Measurements from ENCODE around the gene PARP14. TPM values are rescaled to one million over a fixed set of nuclear protein-coding genes. Genes with fewer than 3 reads are reported as not detected.
"Not testable (repeated sequence)": the region's sequence is repeated elsewhere in the genome, so short reads cannot be mapped to it uniquely, and the experiment has no call there.

The PARP14 gene
- total RNA-seq, 1 experiment from 2014 or later = 46.0 TPM

DNA sequence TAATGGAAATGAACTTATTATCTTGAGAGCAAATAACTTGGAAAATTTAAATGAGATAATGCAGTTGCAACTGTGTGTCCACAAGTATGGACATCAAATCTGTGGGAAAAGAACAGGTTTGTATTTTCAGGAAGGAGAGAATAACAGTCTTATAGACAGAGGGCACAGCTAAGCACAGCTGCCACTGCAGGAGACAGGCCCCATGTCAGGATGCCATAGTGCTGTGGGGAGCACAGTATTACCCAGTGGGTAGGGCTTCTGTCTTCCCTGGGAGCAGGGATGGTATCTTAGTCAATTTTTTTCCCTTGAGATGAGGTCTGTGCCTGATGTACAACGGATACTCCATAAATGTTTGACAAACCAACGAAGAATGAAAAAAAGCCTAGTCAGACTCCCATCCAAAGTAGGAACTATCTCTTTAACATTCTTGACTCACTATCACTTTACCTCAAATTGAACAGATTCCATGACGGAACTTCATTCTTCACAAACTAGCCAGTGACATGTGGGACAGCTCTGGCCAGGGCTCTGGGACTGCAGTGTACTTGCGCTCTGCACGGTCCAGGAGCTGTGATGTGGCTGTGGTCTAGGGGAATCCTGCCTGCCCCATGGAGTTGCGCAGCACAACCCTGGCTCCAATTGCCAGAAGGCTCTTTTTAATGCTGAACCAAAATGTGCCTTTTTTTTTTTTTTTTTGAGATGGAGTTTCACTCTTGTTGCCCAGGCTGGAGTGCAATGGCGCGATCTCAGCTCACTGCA is 48.3 kb downstream of the PARP14 start:
- H3K27ac ChIP-seq (ENCODE audit: low read length) = no peak overlapping the region

DNA sequence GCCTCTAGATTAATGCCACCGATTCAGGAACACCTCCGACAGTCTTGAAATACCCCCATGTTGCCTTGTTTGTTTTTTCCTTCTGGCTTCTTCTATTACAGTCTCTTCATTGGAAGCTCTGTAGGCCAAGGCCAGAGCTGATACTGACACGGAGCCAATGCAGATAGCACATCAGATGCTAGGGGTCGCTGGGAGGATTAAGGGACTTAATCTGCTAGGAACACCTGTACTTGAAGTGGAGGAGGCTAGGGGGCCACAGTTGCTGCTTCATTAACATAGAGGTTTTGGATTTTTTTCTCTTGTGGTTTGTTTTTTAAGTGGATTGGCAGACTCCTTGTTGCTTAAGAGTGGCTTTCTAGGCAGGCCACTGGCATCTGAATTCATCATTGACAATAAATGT is 49.6 kb downstream of the PARP14 start:
- H3K27ac ChIP-seq (ENCODE audit: low read length) = no peak overlapping the region
- H3K36me3 ChIP-seq (ENCODE audit: control insufficient read depth, insufficient read depth, low read length) = no peaks in the 10 kb centered on the region
- ChIA-PET CTCF (no interaction called here), POLR2A (no interaction called here)
- no peaks in the 10 kb centered on the region for H3K27me3 ChIP-seq (ENCODE audit: control insufficient read depth, insufficient read depth, low read length)
- in situ Hi-C loops (cut with HindIII; ENCODE audit: low pct_unique_long_range_greater_than_20kb, low sequenced_read_pairs) = no loop called here
- BruUV-seq (replicated peaks) = no TSS peak
- no peaks in the 10 kb centered on the region for H3K4me1 ChIP-seq (ENCODE audit: control insufficient read depth, insufficient read depth, low read length)
- intact Hi-C loops (cut with micrococcal nuclease; ENCODE audit: unreplicated experiment) = no loop called here
- no peak overlapping the region for H3K4me3 ChIP-seq (ENCODE audit: low read depth in 2 of 2, low read length in 2 of 2)
- no peak for TF ChIP-seq TCF7L2 (IDR thresholded peaks at IDR 0.05; ENCODE audit: low read depth, low read length)
- TF ChIP-seq SIN3A (IDR thresholded peaks at IDR 0.05; ENCODE audit: borderline replicate concordance, insufficient read depth, low read depth, low read length) = no peak
- TF ChIP-seq, protein P1, sequence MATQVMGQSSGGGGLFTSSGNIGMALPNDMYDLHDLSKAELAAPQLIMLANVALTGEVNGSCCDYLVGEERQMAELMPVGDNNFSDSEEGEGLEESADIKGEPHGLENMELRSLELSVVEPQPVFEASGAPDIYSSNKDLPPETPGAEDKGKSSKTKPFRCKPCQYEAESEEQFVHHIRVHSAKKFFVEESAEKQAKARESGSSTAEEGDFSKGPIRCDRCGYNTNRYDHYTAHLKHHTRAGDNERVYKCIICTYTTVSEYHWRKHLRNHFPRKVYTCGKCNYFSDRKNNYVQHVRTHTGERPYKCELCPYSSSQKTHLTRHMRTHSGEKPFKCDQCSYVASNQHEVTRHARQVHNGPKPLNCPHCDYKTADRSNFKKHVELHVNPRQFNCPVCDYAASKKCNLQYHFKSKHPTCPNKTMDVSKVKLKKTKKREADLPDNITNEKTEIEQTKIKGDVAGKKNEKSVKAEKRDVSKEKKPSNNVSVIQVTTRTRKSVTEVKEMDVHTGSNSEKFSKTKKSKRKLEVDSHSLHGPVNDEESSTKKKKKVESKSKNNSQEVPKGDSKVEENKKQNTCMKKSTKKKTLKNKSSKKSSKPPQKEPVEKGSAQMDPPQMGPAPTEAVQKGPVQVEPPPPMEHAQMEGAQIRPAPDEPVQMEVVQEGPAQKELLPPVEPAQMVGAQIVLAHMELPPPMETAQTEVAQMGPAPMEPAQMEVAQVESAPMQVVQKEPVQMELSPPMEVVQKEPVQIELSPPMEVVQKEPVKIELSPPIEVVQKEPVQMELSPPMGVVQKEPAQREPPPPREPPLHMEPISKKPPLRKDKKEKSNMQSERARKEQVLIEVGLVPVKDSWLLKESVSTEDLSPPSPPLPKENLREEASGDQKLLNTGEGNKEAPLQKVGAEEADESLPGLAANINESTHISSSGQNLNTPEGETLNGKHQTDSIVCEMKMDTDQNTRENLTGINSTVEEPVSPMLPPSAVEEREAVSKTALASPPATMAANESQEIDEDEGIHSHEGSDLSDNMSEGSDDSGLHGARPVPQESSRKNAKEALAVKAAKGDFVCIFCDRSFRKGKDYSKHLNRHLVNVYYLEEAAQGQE (IDR thresholded peaks at IDR 0.05; ENCODE audit: insufficient read depth in 1 of 2, low read depth in 2 of 2, low read length in 1 of 2) = no peak
- TF ChIP-seq, protein P2, sequence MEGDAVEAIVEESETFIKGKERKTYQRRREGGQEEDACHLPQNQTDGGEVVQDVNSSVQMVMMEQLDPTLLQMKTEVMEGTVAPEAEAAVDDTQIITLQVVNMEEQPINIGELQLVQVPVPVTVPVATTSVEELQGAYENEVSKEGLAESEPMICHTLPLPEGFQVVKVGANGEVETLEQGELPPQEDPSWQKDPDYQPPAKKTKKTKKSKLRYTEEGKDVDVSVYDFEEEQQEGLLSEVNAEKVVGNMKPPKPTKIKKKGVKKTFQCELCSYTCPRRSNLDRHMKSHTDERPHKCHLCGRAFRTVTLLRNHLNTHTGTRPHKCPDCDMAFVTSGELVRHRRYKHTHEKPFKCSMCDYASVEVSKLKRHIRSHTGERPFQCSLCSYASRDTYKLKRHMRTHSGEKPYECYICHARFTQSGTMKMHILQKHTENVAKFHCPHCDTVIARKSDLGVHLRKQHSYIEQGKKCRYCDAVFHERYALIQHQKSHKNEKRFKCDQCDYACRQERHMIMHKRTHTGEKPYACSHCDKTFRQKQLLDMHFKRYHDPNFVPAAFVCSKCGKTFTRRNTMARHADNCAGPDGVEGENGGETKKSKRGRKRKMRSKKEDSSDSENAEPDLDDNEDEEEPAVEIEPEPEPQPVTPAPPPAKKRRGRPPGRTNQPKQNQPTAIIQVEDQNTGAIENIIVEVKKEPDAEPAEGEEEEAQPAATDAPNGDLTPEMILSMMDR (IDR thresholded peaks at IDR 0.05) = no peak
- ATAC-seq = no peak
- no peak for DNase-seq (ENCODE audit: low read depth, low spot score)
- no peaks in the 10 kb centered on the region for H3K9me3 ChIP-seq (ENCODE audit: control insufficient read depth, insufficient read depth, low read depth, low read length)

More for the DNA sequence above, 48.3 kb downstream of the PARP14 start:
- Histone ChIP-seq H3K4me1 (ENCODE audit: control insufficient read depth, insufficient read depth, low read length) (no peaks in the 10 kb centered on the region), H3K36me3 (ENCODE audit: control insufficient read depth, insufficient read depth, low read length) (no peaks in the 10 kb centered on the region), H3K27me3 (ENCODE audit: control insufficient read depth, insufficient read depth, low read length) (no peaks in the 10 kb centered on the region), H3K9me3 (ENCODE audit: control insufficient read depth, insufficient read depth, low read depth, low read length) (no peaks in the 10 kb centered on the region), H3K4me3 (ENCODE audit: low read depth in 2 of 2, low read length in 2 of 2) (no peak overlapping the region)
- ChIA-PET CTCF (no interaction called here), POLR2A (no interaction called here)
- no peak for DNase-seq (ENCODE audit: low read depth, low spot score)
- intact Hi-C loops (cut with micrococcal nuclease; ENCODE audit: unreplicated experiment) = no loop called here
- peak; percentile 58 for ATAC-seq
- BruUV-seq (replicated peaks) = no TSS peak
- TF ChIP-seq SIN3A (IDR thresholded peaks at IDR 0.05; ENCODE audit: borderline replicate concordance, insufficient read depth, low read depth, low read length) (no peak), POLR2AphosphoS5 (IDR thresholded peaks at IDR 0.05; ENCODE audit: low read depth, low read length) (no peak), TCF7L2 (IDR thresholded peaks at IDR 0.05; ENCODE audit: low read depth, low read length) (no peak)
- TF ChIP-seq, protein P2 (IDR thresholded peaks at IDR 0.05) = no peak
- TF ChIP-seq, protein P1 (IDR thresholded peaks at IDR 0.05; ENCODE audit: insufficient read depth in 1 of 2, low read depth in 2 of 2, low read length in 1 of 2) = no peak
- in situ Hi-C loops (cut with HindIII; ENCODE audit: low pct_unique_long_range_greater_than_20kb, low sequenced_read_pairs) = no loop called here

- H3K27me3 ChIP-seq (ENCODE audit: control insufficient read depth, insufficient read depth, low read length); H3K9me3 ChIP-seq (ENCODE audit: control insufficient read depth, insufficient read depth, low read depth, low read length); H3K36me3 ChIP-seq (ENCODE audit: control insufficient read depth, insufficient read depth, low read length); POLR2A ChIA-PET; intact Hi-C loops (cut with micrococcal nuclease; ENCODE audit: unreplicated experiment); H3K27ac ChIP-seq (ENCODE audit: low read length); H3K4me1 ChIP-seq (ENCODE audit: control insufficient read depth, insufficient read depth, low read length); H3K4me3 ChIP-seq (ENCODE audit: low read depth in 2 of 2, low read length in 2 of 2); CTCF ChIA-PET; DNase-seq (ENCODE audit: low read depth, low spot score); ATAC-seq; BruUV-seq (replicated peaks); in situ Hi-C loops (cut with HindIII; ENCODE audit: low pct_unique_long_range_greater_than_20kb, low sequenced_read_pairs): not testable (repeated sequence)
Observed at GRCh38 chr3:122732682-122733525, 52.3 kb downstream of the PARP14 start.

Measured in Panc1 (cell line).